ENCODE data around the gene VSTM4.

The VSTM4 gene

DNA sequence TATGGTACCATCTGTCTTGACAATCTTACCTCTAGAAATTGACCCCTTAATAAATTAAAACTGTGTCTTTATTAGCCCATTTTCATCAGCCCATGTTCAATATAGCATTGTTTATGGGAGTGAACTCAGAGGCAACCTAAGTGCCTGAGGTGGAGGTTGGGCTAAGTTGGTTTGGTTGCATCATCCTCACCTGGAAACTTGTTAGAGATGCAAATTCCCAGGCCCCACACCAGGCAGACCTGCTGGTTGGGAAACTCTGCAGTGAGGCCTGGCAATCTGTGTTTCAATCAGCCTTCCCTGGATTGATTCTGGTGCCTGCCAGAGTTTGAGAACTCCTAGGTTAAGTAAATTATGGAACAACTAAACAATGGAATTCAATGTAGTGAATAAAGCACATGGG lies 27.9 kb upstream of the VSTM4 start:
- no peak for DNase-seq (ENCODE audit: extremely low read depth in 1 of 2, low read depth in 1 of 2)

DNA sequence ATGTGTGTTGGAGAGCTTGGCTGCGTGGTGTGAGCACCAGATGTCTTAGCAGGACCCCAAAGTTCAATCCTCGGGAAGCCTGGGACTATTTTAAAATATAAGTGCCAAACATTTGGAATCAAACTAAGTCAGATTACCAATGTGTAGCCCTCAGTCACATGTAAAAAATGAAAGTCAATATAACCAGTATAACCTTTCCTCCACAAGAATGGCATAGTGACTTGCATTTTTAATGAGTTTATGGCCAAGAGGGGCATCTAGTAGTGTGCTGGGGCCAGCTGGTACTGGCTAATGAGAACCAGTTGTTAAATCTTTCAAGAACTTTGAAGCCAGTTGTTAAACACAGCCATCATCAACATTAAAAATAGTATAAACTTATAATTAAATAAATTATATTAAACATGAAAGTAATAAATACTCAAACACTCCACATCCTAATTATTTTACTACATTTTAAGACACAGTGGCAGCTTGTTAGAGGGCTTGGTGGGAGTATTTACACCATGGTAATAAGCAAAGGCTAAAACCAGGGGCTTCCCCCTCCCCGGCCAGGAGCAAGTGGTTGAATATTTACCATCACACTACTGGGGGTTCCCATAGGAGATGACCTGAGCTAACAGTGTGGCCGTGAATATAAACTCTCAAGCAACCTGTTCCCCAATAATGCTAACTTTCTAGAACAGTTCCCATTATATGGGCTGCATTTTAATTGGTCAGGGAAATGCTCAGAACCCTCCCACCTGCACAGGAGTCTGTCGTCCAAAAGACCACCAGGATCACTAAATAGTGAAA lies 26.4 kb upstream of the VSTM4 start:
- no peak for DNase-seq (ENCODE audit: extremely low read depth in 1 of 2, low read depth in 1 of 2)

- no peak for DNase-seq (ENCODE audit: extremely low read depth in 1 of 2, low read depth in 1 of 2)
Measured at GRCh38 chr10:49140304-49141177, 25.2 kb upstream of the VSTM4 start.

DNA sequence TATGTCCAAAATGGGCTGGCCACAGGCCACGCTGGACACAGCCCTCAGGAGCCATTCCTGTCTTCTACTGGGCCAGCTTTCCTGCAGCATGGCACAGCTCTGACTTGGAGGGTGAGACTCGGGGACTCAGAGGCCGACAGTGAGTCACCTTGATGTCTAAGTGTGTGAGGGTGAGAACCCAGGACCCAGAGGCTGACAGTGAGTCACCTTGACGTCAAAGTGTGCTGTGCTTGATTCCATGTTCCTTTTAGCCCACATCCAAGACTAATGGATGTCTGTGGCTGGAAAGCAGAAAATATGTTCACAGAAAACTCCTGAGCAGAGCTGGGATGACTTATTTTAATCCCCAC lies 24.5 kb upstream of the VSTM4 start:
- no peak for DNase-seq (ENCODE audit: extremely low read depth in 1 of 2, low read depth in 1 of 2)

DNA sequence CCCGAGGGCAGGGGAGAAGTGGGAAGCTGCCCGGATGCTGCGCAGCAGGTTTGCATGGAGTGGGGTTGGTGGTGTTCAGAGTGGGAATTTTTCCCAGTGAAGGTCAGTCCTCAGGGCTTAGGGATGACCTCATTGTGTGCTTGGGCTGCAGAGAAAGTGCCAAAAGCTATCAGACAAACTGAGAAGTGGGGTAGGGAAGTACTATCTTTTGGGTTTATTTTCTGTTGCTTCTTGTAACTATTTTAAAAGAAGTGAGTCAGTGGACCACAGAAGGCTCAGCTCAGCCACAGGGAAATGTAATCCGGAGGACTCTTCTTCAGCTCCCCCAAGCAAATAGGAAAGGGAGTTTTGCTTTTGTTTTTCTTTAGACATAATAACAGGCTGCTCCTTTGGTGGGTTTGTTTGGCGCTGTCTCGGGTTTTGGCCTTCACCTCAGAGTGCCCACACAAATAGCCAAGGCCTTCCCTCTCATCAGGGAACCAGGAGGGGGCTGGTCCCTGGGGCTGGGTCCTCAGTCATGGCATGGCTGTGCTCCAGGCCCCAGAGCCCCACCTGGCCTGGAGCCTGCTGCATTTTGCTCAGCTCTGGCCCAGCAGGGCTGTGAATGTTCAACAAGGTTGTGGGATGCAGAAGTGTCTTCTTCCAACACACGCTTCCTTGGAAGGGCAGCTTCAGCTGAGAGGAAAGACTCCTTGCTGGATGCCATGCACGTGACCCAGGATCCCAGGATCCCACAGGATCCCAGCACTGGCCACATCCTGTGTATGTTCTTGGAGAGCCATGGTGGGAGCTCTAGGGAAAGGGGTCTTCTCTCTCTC lies 23.9 kb upstream of the VSTM4 start:
- DNase-seq (ENCODE audit: extremely low read depth in 1 of 2, low read depth in 1 of 2): no peak

- DNase-seq (ENCODE audit: extremely low read depth in 1 of 2, low read depth in 1 of 2): no peak
Measured at GRCh38 chr10:49138361-49138891, 23.1 kb upstream of the VSTM4 start.

DNA sequence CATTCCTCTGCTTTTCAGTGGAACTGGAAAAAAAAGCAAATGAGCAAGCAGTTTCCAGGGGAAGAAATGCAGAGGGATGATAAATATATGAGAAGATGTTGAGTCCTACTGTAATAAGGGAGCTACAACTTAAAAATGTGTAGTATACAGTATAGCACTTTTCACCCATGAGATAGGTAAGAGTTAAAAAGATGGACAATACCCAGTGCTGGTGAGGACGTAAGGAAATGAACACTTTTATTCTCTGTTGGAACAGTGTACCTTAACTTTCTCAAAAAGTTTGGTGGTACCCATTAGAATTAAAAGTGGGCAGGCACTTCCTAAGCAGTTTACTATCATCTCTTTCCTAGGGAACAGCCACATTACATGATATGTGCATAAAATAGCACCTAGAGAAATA lies 21.2 kb upstream of the VSTM4 start:
- no peak for DNase-seq (ENCODE audit: extremely low read depth in 1 of 2, low read depth in 1 of 2)

DNA sequence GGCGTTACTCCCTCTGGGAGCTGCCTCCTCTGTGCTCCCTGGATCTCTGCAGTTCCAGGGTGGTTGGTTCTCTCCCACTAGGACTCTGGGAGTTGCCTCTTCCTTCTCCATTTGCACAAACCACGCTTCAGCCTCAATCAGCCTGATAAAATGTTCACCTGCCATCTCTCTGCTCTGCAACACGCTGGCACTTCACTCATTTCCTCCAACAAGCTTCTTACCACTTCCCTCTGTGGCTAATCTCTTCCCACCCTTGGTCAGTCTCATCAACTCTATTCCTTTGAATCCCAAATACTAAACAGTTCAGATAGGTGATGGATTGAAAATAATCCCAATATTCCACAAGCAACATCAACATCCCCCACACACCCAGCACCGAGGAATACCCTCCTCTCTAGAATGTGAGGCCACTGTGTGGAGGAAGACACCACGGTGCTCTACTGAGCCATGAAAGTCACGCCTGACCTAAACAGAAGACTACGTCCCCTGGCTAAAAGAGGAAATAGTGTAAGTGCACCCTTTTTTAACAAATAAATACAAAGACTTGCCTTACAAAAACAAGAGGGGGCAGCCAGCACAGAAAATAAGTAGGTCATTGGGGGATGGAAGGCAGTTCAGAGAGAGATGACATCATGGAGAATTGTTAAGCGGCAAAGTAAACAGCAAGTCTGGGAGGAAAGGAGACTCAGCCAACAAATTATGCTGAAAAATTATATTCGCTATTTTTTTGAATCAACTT lies 20.4 kb upstream of the VSTM4 start:
- DNase-seq (ENCODE audit: extremely low read depth in 1 of 2, low read depth in 1 of 2): no peak

GRCh38 chr10:49134327-49134726 lies 19.0 kb upstream of the VSTM4 start:
- no peak for DNase-seq (ENCODE audit: extremely low read depth in 1 of 2, low read depth in 1 of 2)

GRCh38 chr10:49133706-49134248 lies 18.5 kb upstream of the VSTM4 start, which contains the start of gene FAM170B:
TSS of gene FAM170B (minus strand) at chr10:49134021. CDS start at chr10:49133918, 103 bp downstream.
- DNase-seq (ENCODE audit: extremely low read depth in 1 of 2, low read depth in 1 of 2): no peak

DNA sequence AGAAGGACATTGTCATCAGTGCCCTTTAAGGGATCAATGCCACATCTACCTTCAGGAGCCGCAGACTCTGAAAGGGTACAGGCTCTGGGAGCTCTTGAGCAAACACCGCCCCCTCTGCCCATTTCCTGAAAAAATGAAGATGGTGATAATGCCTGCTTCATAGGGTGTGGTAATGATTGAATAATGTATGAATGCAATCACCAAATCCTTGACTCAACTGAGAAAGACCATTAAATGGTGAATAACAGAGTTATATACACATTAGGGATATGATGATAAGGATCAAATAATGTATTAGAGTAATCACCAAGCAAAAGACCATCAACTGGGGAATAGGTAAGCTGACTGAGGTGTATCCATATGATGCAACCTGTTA lies 17.0 kb upstream of the VSTM4 start:
- DNase-seq (ENCODE audit: extremely low read depth in 1 of 2, low read depth in 1 of 2): no peak

GRCh38 chr10:49131507-49132361 lies 16.4 kb upstream of the VSTM4 start:
- DNase-seq (ENCODE audit: extremely low read depth in 1 of 2, low read depth in 1 of 2): no peak

GRCh38 chr10:49129376-49129775 lies 14.1 kb upstream of the VSTM4 start:
- DNase-seq (ENCODE audit: extremely low read depth in 1 of 2, low read depth in 1 of 2): no peak

GRCh38 chr10:49128854-49129253 lies 13.5 kb upstream of the VSTM4 start:
- DNase-seq (ENCODE audit: extremely low read depth in 1 of 2, low read depth in 1 of 2): no peak

DNA sequence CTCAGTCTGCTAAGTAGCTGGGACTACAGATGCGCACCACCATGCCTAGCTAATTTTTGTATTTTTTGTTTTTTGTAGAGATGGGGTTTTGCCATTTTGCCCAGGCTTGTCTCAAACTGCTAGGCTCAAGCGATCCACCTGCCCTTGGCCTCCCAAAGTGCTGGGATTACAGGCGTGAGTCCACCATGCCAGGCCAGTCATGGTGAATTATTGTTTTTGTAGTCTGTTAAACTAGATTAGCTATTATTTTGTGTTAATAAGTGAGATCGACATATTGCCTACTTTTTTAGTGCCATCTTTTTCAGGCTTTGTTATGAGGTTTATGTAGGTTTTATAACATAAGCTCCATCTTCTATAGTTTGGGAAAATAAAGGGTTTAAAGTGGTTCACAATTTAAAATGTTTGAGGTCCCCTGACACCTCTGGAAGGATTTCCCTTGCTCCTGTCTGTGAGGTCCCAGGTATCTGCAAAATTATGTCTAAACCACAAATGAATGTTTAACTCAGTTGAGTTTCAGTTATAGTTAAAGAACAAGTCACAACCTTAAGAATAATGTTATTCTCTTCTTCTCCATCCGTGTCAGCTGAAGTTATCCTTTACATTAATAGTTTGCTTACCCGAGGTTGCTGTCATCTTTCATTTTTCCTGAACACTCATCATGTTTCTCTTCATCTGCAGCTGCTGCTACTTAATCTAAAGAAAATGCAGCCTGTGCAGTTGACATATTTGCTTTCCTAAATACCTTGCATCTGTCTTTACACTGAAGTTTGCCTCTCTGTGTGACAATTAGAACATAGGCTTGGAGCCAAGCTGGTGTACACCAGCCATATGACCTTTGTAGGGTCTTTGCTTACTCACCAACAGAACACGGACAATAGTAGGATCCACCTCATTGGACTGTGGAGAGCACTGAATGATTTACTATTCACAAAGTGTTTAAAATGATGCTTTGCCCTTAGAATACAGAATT lies 8.9 kb upstream of the VSTM4 start:
- DNase-seq (ENCODE audit: extremely low read depth in 1 of 2, low read depth in 1 of 2): no peak

GRCh38 chr10:49120911-49121310 lies 5.6 kb upstream of the VSTM4 start:
- no peak for DNase-seq (ENCODE audit: extremely low read depth in 1 of 2, low read depth in 1 of 2)

DNA sequence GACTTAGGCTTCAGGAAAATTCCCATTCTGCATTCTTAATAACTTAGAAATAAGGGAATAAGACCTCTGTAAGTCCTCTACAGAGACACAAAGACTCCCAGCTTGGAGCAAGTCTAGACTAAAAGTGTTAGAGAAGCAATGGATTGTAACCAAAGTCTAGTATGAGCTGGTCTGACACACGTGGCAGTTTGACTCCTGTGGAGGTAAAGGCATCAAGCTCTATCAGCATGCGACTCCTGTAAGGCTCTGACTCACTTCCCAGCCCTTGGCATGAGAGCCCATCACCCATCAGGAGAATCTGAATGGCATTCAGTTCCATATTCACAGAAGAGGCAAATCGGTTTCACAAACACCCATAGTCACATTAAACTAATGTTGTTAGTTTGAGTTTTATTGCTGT lies 4.4 kb upstream of the VSTM4 start:
- no peak for DNase-seq (ENCODE audit: extremely low read depth in 1 of 2, low read depth in 1 of 2)
